ENCODE measurements around the gene SLC39A2.
"Not testable (repeated sequence)": the region's sequence is repeated elsewhere in the genome, so short reads cannot be mapped to it uniquely, and the experiment has no call there.

SLC39A2 gene

GRCh38 chr14:20998674-20999366 lies at the start of gene SLC39A2:
Gene SLC39A2 (plus strand): TSS chr14:20999293. CDS start chr14:20999447, 154 bp downstream.
- no peak for DNase-seq (ENCODE audit: low read depth in 2 of 2)

- DNase-seq (ENCODE audit: low read depth in 2 of 2) = not testable (repeated sequence)
These were observed 44.2 kb upstream of the SLC39A2 start, which contains the start of gene RNASE2 for GRCh38 chr14:20954736-20955537. Gene RNASE2 (plus strand): TSS chr14:20955487. CDS start chr14:20955772, 285 bp downstream.

GRCh38 chr14:20955538-20955873 lies 43.6 kb upstream of the SLC39A2 start:
- not testable (repeated sequence) for DNase-seq (ENCODE audit: low read depth in 2 of 2)

- DNase-seq (ENCODE audit: low read depth in 2 of 2) = no peak
These were observed 42.6 kb upstream of the SLC39A2 start for GRCh38 chr14:20956376-20956976.

- DNase-seq (ENCODE audit: low read depth in 2 of 2) = not testable (repeated sequence)
These were observed 40.1 kb upstream of the SLC39A2 start for GRCh38 chr14:20958946-20959345.

GRCh38 chr14:20969336-20969735 lies 29.8 kb upstream of the SLC39A2 start:
- DNase-seq (ENCODE audit: low read depth in 2 of 2) = no peak

- no peak for DNase-seq (ENCODE audit: low read depth in 2 of 2)
These were observed 28.5 kb upstream of the SLC39A2 start for GRCh38 chr14:20970647-20970982.

GRCh38 chr14:20970983-20971704 lies 27.9 kb upstream of the SLC39A2 start:
- peak; percentile 64 to 72 for DNase-seq (ENCODE audit: low read depth in 2 of 2)

GRCh38 chr14:20971705-20972021 lies 27.4 kb upstream of the SLC39A2 start:
- DNase-seq (ENCODE audit: low read depth in 2 of 2) = no peak

- no peak for DNase-seq (ENCODE audit: low read depth in 2 of 2)
These were observed 25.6 kb upstream of the SLC39A2 start for GRCh38 chr14:20973501-20973900.

GRCh38 chr14:20976291-20976690 lies 22.8 kb upstream of the SLC39A2 start:
- no peak for DNase-seq (ENCODE audit: low read depth in 2 of 2)

- no peak for DNase-seq (ENCODE audit: low read depth in 2 of 2)
These were observed 20.4 kb upstream of the SLC39A2 start for GRCh38 chr14:20978687-20979086.

- DNase-seq (ENCODE audit: low read depth in 2 of 2) = no peak
These were observed 18.2 kb upstream of the SLC39A2 start for GRCh38 chr14:20980906-20981305.

GRCh38 chr14:20982646-20983369 lies 16.3 kb upstream of the SLC39A2 start:
- no peak for DNase-seq (ENCODE audit: low read depth in 2 of 2)

- not testable (repeated sequence) for DNase-seq (ENCODE audit: low read depth in 2 of 2)
These were observed 13.4 kb upstream of the SLC39A2 start for GRCh38 chr14:20985650-20986049.

- DNase-seq (ENCODE audit: low read depth in 2 of 2) = no peak
These were observed 12.3 kb upstream of the SLC39A2 start for GRCh38 chr14:20986811-20987210.

- no peak for DNase-seq (ENCODE audit: low read depth in 2 of 2)
These were observed 10.2 kb upstream of the SLC39A2 start for GRCh38 chr14:20988717-20989470.

- no peak for DNase-seq (ENCODE audit: low read depth in 2 of 2)
These were observed 9.7 kb upstream of the SLC39A2 start for GRCh38 chr14:20989471-20989786.

- peak; percentile 80 to 83 for DNase-seq (ENCODE audit: low read depth in 2 of 2)
These were observed 9.1 kb upstream of the SLC39A2 start, which contains the start of gene METTL17 for GRCh38 chr14:20989787-20990600. Gene METTL17 (plus strand): TSS chr14:20989980. CDS start chr14:20990003, 23 bp downstream.

GRCh38 chr14:20996521-20996920 lies 2.6 kb upstream of the SLC39A2 start:
- DNase-seq (ENCODE audit: low read depth in 2 of 2) = no peak
